Upper lobe of left lung (tissue), 6 donors: Measurements from ENCODE around the gene VGLL3. TPM values are rescaled to one million over a fixed set of nuclear protein-coding genes. Genes with fewer than 3 reads are reported as not detected.

Experiments used
- ATAC-seq, 2 donors: fragments of 200-7000 bp; cut with Tn5 transposase; one replicate each; pipeline ENCODE4 v1.9.1; 2022; ENCODE audit warnings: mild to moderate bottlenecking in 2 of 2, moderate library complexity in 2 of 2; ENCODE audit not compliant: low FRiP score in 2 of 2
- DNase-seq, 2 donors: peaks; one replicate each; pipeline ENCODE4 v3.0.0-alpha.2; 2019 to 2020
- H3K27ac ChIP-seq, 4 donors: fragments of 200-600 bp; sonication (generic); one replicate each; pipeline ENCODE4 v1.5.1; 2016 to 2019
- H3K27me3 ChIP-seq, 4 donors: fragments of 200-600 bp; sonication (generic); one replicate each; pipeline ENCODE4 v1.5.1; 2017 to 2019
- H3K36me3 ChIP-seq, 4 donors: fragments of 200-600 bp; sonication (generic); one replicate each; pipeline ENCODE4 v1.5.1; 2016 to 2019
- H3K4me1 ChIP-seq, 4 donors: fragments of 200-600 bp; sonication (generic); one replicate each; pipeline ENCODE4 v1.5.1; 2018 to 2019
- H3K4me3 ChIP-seq, 4 donors: fragments of 200-600 bp; sonication (generic); one replicate each; pipeline ENCODE4 v1.5.1; 2017 to 2019; ENCODE audit warnings: mild to moderate bottlenecking in 2 of 4, moderate library complexity in 1 of 4
- H3K9me3 ChIP-seq, 4 donors: fragments of 200-600 bp; sonication (generic); one replicate each; pipeline ENCODE4 v1.5.1; 2018 to 2019
- CTCF ChIP-seq, 6 experiments: fragments of 450-650 bp in 4 of 6; fragments of 200-600 bp in 2 of 6; sonication (generic) in 2 of 6; IDR thresholded peaks; one replicate each; pipeline ENCODE4 v1.5.1; 2016 to 2019; ENCODE audit warnings: antibody characterized with exemption in 6 of 6
- EP300 ChIP-seq, 4 donors: sonication (generic); formaldehyde crosslinking; IDR thresholded peaks; one replicate each; pipeline ENCODE4 v1.5.1; 2017; ENCODE audit warnings: antibody characterized with exemption in 4 of 4, control low read depth in 2 of 4
- POLR2A ChIP-seq, 4 donors: fragments of 450-650 bp; IDR thresholded peaks; one replicate each; pipeline ENCODE4 v1.5.1; 2016 to 2017; ENCODE audit warnings: antibody characterized with exemption in 4 of 4, mild to moderate bottlenecking in 2 of 4
- POLR2AphosphoS5 ChIP-seq, 2 donors: sonication (generic); formaldehyde crosslinking; IDR thresholded peaks; one replicate each; pipeline ENCODE4 v1.5.1; 2017; ENCODE audit warnings: antibody characterized with exemption in 2 of 2
- WGBS, 2 donors: methylation state at CpG; one replicate each; pipeline ENCODE4 v1.1.5; 2017 to 2018; 5-methylcytosine and 5-hydroxymethylcytosine counted together
- total RNA-seq, 6 donors: library from RNA; depleted of rRNA in 4 of 6; stranded (reverse); fragments of >200 nt in 4 of 6; gene quantifications; one replicate each; pipeline versions ENCODE4 v1.1.0 to v1.2.1, GENCODE V29; 2016 to 2021
- donor health status: DM: no; HTN: no; CAD: no; lungs with moderate emphysema.
- donor health status: DM: no; HTN: yes; CAD: no; lungs with severe emphysema.

VGLL3 gene
- total RNA-seq, 6 donors from 2014 or later, result 11.5 to 50.5 (median 38.3) TPM

GRCh38 chr3:86990012-86990733 is 776 bp downstream of the VGLL3 start:
- peak overlapping the region; percentile 35 to 61 (median 50) for H3K4me3 ChIP-seq
- WGBS, 2 donors, result 14 to 33% methylated on average over 5 to 18 of the region's 29 CpGs
- H3K27ac ChIP-seq, result peak overlapping the region; percentile 82 to 92 (median 84)
- no peak for TF ChIP-seq CTCF (IDR thresholded peaks at IDR 0.05)
- no peak for TF ChIP-seq POLR2A (IDR thresholded peaks at IDR 0.05)
- TF ChIP-seq POLR2AphosphoS5 (IDR thresholded peaks at IDR 0.05), result no peak
- TF ChIP-seq EP300 (IDR thresholded peaks at IDR 0.05), result no peak
- no peaks in the 10 kb centered on the region for H3K9me3 ChIP-seq
- H3K27me3 ChIP-seq, result peaks cover 0 to 8% (median 2%) of the 10 kb centered on the region in 4 donors
- peak in 1 of 2 donors; percentile 85 for DNase-seq
- ATAC-seq, result peak in 1 of 2 donors; percentile 2
- H3K36me3 ChIP-seq, result no peaks in the 10 kb centered on the region
- H3K4me1 ChIP-seq, result peaks cover 0 to 9% (median 6%) of the 10 kb centered on the region in 4 donors

- Histone ChIP-seq H3K4me3 (peak overlapping the region; percentile 9 to 61 (median 50)), H3K36me3 (no peaks in the 10 kb centered on the region), H3K27me3 (peaks cover 0 to 8% (median 2%) of the 10 kb centered on the region in 4 donors), H3K4me1 (peaks cover 0 to 9% (median 6%) of the 10 kb centered on the region in 4 donors), H3K27ac (peak overlapping the region; percentile 82 to 92 (median 84)), H3K9me3 (no peaks in the 10 kb centered on the region)
- WGBS, 2 donors, result 67 to 69% methylated on average over 7 of the region's 7 CpGs
- DNase-seq (no peak), ATAC-seq (no peak)
- TF ChIP-seq EP300 (IDR thresholded peaks at IDR 0.05) (no peak), CTCF (IDR thresholded peaks at IDR 0.05) (no peak), POLR2AphosphoS5 (IDR thresholded peaks at IDR 0.05) (no peak), POLR2A (IDR thresholded peaks at IDR 0.05) (no peak)
These were observed 1.3 kb downstream of the VGLL3 start for GRCh38 chr3:86989611-86990010.

- TF ChIP-seq POLR2AphosphoS5 (IDR thresholded peaks at IDR 0.05), result no peak
- no peak for TF ChIP-seq POLR2A (IDR thresholded peaks at IDR 0.05)
- peak overlapping the region in 3 of 4 donors; percentile 43 to 61 (median 58) for H3K4me3 ChIP-seq
- no peaks in the 10 kb centered on the region for H3K9me3 ChIP-seq
- 52 to 68% methylated on average over 1 of the region's 1 CpG for WGBS, 2 donors
- no peak for ATAC-seq
- peaks cover 0 to 8% (median 2%) of the 10 kb centered on the region in 4 donors for H3K27me3 ChIP-seq
- DNase-seq, result no peak
- H3K36me3 ChIP-seq, result no peaks in the 10 kb centered on the region
- peaks cover 0 to 9% (median 6%) of the 10 kb centered on the region in 4 donors for H3K4me1 ChIP-seq
- peak overlapping the region; percentile 82 to 92 (median 84) for H3K27ac ChIP-seq
These were observed 1.9 kb downstream of the VGLL3 start for GRCh38 chr3:86989006-86989405.

- H3K27me3 ChIP-seq, result peaks cover 0 to 8% (median 2%) of the 10 kb centered on the region in 4 donors
- ATAC-seq (peak in 1 of 2 donors; percentile 45), DNase-seq (no peak)
- 60 to 64% methylated on average over 4 of the region's 4 CpGs for WGBS, 2 donors
- H3K9me3 ChIP-seq, result no peaks in the 10 kb centered on the region
- peak overlapping the region in 3 of 4 donors; percentile 34 to 92 (median 39) for H3K27ac ChIP-seq
- H3K4me3 ChIP-seq, result peak overlapping the region in 3 of 4 donors; percentile 6 to 58 (median 30)
- TF ChIP-seq EP300 (IDR thresholded peaks at IDR 0.05) (no peak), POLR2A (IDR thresholded peaks at IDR 0.05) (no peak), POLR2AphosphoS5 (IDR thresholded peaks at IDR 0.05) (no peak), CTCF (IDR thresholded peaks at IDR 0.05) (no peak)
- peaks cover 0 to 9% (median 6%) of the 10 kb centered on the region in 4 donors for H3K4me1 ChIP-seq
- no peaks in the 10 kb centered on the region for H3K36me3 ChIP-seq
These were observed 2.7 kb downstream of the VGLL3 start for GRCh38 chr3:86988235-86988634.

- peak overlapping the region in 3 of 4 donors; percentile 6 to 58 (median 30) for H3K4me3 ChIP-seq
- WGBS, 2 donors, result 83 to 89% methylated on average over 1 of the region's 1 CpG
- H3K9me3 ChIP-seq, result no peaks in the 10 kb centered on the region
- H3K36me3 ChIP-seq, result no peaks in the 10 kb centered on the region
- DNase-seq, result no peak
- H3K27ac ChIP-seq, result peak overlapping the region in 1 of 4 donors; percentile 39
- TF ChIP-seq EP300 (IDR thresholded peaks at IDR 0.05), result no peak
- TF ChIP-seq POLR2A (IDR thresholded peaks at IDR 0.05), result no peak
- TF ChIP-seq POLR2AphosphoS5 (IDR thresholded peaks at IDR 0.05), result no peak
- TF ChIP-seq CTCF (IDR thresholded peaks at IDR 0.05), result no peak
- H3K27me3 ChIP-seq, result peaks cover 0 to 8% (median 2%) of the 10 kb centered on the region in 4 donors
- peaks cover 0 to 9% (median 6%) of the 10 kb centered on the region in 4 donors for H3K4me1 ChIP-seq
- ATAC-seq, result no peak
These were observed 3.6 kb downstream of the VGLL3 start for GRCh38 chr3:86987421-86987715.
